ENCODE data around the gene DCAKD. TPM values are rescaled to one million over a fixed set of nuclear protein-coding genes. Genes with fewer than 3 reads are reported as not detected.

Gene DCAKD
- total RNA-seq, 4 donors from 2014 or later, result 47.7 to 53.2 (median 49.5) TPM

DNA sequence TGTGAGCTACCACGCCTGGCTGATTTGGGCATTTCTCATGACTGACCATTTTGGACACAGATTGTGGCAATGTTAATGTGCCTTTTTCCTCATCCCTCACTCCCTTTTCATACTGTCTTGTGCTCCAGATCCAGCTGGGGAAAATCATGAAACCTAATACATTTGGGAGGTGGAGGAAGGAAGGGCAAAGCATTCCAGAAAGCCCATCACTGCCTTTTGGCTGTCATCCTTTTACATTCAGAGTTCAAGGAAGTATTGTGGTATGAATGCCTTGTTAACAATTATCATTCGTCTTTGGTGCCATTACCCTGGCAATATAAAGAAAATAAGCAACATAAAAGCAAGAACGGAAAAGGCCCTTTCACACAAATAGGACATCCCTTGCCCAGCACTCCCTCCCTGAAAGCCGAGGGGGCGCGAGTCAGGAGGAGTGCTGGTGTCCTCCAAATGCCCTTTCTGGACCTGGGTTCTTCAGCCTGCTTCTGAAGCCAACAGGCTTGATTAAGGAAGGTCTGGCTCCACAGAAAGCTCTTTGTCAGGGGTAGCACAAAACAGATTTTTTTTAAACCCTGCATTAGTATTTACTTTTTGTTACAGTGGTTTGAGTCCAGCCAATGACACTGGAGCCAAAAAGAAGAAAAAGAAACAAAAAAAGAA is 29.7 kb upstream of the DCAKD start:
- WGBS, 2 donors, result 71 to 77% methylated on average over 6 of the region's 6 CpGs
- Histone ChIP-seq H3K27me3 (no peaks in the 10 kb centered on the region), H3K36me3 (peaks cover 5 to 80% (median 17%) of the 10 kb centered on the region in 3 donors), H3K27ac (no peak overlapping the region), H3K4me3 (no peak overlapping the region), H3K4me1 (peaks cover 0 to 20% (median 12%) of the 10 kb centered on the region in 4 donors), H3K9me3 (no peaks in the 10 kb centered on the region)
- no peak for TF ChIP-seq POLR2A (IDR thresholded peaks at IDR 0.05)
- TF ChIP-seq, protein P1, sequence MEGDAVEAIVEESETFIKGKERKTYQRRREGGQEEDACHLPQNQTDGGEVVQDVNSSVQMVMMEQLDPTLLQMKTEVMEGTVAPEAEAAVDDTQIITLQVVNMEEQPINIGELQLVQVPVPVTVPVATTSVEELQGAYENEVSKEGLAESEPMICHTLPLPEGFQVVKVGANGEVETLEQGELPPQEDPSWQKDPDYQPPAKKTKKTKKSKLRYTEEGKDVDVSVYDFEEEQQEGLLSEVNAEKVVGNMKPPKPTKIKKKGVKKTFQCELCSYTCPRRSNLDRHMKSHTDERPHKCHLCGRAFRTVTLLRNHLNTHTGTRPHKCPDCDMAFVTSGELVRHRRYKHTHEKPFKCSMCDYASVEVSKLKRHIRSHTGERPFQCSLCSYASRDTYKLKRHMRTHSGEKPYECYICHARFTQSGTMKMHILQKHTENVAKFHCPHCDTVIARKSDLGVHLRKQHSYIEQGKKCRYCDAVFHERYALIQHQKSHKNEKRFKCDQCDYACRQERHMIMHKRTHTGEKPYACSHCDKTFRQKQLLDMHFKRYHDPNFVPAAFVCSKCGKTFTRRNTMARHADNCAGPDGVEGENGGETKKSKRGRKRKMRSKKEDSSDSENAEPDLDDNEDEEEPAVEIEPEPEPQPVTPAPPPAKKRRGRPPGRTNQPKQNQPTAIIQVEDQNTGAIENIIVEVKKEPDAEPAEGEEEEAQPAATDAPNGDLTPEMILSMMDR (IDR thresholded peaks at IDR 0.05), result no peak
- TF ChIP-seq EP300 (IDR thresholded peaks at IDR 0.05), result no peak
- no peak for DNase-seq (ENCODE audit: low spot score in 2 of 2)

DNA sequence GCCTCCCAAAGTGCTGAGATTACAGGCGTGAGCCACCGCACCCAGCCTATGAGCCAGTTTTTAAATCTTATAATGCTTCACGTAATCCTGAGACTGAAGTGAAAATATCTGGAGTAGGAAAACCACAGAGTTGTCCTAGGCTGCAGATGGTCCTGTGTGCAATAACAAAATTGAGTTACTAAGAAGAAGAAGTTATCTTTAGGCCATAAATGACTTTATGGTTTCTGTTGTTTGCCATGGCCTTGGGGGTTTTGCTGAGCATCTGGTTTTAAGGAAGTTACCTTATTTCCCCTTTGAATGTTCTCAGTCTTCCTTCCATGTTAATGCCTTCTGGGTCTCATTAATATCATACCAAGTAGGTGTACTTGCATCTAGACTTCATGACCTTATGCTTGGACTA is 26.2 kb upstream of the DCAKD start:
- H3K4me3 ChIP-seq, result no peak overlapping the region
- no peak overlapping the region for H3K27ac ChIP-seq
- H3K27me3 ChIP-seq, result no peaks in the 10 kb centered on the region
- no peaks in the 10 kb centered on the region for H3K9me3 ChIP-seq
- 65 to 86% methylated on average over 3 of the region's 3 CpGs for WGBS, 2 donors
- TF ChIP-seq EP300 (IDR thresholded peaks at IDR 0.05) (no peak), POLR2A (IDR thresholded peaks at IDR 0.05) (no peak)
- TF ChIP-seq, protein P1 (IDR thresholded peaks at IDR 0.05), result no peak
- H3K36me3 ChIP-seq, result peaks cover 2 to 60% (median 13%) of the 10 kb centered on the region in 3 donors
- no peak for DNase-seq (ENCODE audit: low spot score in 2 of 2)
- H3K4me1 ChIP-seq, result peaks cover 0 to 39% (median 25%) of the 10 kb centered on the region in 4 donors

DNA sequence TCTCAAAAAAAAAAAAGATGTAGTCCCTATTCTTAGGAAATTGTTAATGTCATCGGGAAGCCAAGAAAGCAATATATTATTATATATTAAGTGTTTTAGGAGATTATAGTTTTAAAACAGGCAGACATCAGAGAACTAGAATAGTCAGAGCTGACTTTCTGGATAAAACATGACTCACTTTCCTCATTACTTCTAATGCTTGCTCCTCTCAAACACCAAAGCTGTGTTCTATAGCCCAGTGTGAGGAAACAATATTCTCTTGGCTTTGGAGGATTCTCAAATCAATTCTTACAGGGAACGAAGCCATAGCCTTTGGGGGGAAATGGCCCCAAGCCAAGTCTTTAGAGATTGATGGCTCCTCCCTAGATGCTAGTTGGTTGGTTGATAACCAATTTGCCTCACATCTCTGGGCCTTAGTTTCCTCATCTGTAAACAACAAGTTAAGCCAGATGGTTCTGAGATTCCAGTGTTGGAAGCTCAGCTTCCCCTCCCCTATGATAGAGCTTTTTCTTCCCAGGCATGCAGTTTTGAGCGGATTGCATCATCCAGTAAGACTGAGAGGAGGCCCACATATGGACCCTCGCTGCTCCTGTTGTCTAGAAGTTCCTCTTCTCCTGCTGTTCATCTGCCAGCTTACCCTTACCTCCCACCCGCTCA is 22.1 kb upstream of the DCAKD start:
- WGBS, 2 donors, result 64 to 65% methylated on average over 5 of the region's 5 CpGs
- peaks cover 0 to 44% (median 25%) of the 10 kb centered on the region in 4 donors for H3K4me1 ChIP-seq
- H3K9me3 ChIP-seq, result no peaks in the 10 kb centered on the region
- H3K27ac ChIP-seq, result peak overlapping the region in 3 of 4 donors; percentile 61 to 66 (median 62)
- peak in 1 of 2 donors; percentile 65 for DNase-seq (ENCODE audit: low spot score in 2 of 2)
- no peaks in the 10 kb centered on the region for H3K27me3 ChIP-seq
- TF ChIP-seq EP300 (IDR thresholded peaks at IDR 0.05), result peak in 1 of 2 donors; percentile 36
- TF ChIP-seq, protein P1 (IDR thresholded peaks at IDR 0.05), result no peak
- H3K4me3 ChIP-seq, result no peak overlapping the region
- H3K36me3 ChIP-seq, result peaks cover 0 to 56% (median 0%) of the 10 kb centered on the region in 3 donors

DNA sequence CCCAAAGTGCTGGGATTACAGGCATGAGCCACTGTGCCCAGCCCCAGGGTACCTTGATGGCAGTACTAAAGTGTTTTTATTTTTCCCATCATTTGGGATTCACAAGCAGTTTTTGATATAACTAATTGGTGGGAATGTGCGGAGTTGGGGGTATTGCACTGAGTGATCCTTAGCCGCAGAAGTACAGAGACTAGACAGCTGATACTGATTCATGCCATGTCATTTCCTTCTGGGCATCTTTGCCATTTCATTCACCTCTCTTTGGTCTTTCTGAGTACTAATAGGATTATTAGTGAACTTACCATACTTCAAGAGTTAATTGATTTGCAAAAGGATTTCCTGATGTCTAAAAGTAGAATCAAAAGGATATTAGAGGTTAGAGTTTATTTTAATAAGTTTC is 19.4 kb upstream of the DCAKD start:
- H3K4me1 ChIP-seq, result peaks cover 0 to 42% (median 17%) of the 10 kb centered on the region in 4 donors
- WGBS, 2 donors, result 94 to 100% methylated on average over 2 of the region's 2 CpGs

More for the DNA sequence above, 19.4 kb upstream of the DCAKD start:
- TF ChIP-seq POLR2A (IDR thresholded peaks at IDR 0.05) (no peak), EP300 (IDR thresholded peaks at IDR 0.05) (no peak)
- TF ChIP-seq, protein P1 (IDR thresholded peaks at IDR 0.05), result no peak
- Histone ChIP-seq H3K9me3 (no peaks in the 10 kb centered on the region), H3K27ac (no peak overlapping the region), H3K4me3 (no peak overlapping the region), H3K27me3 (no peaks in the 10 kb centered on the region), H3K36me3 (peaks cover 0 to 62% (median 0%) of the 10 kb centered on the region in 3 donors)
- DNase-seq (ENCODE audit: low spot score in 2 of 2), result no peak
